Trophoblast cell (in vitro differentiated cells and primary cell): ENCODE data around the gene ST3GAL4.
A peak's percentile ranks its signal among the peaks of the same experiment; 100 is the strongest.

ENCODE experiments used
- DNase-seq, 2 donors: peaks; one replicate each; pipeline ENCODE4 v3.0.0-alpha.2; 2016
- H2AFZ ChIP-seq: 2 replicates; pipeline ENCODE4 v1.6.1; 2013; ENCODE audit warnings: low read length, moderate library complexity, mild to moderate bottlenecking; ENCODE audit not compliant: insufficient read depth, poor library complexity
- H2AK5ac ChIP-seq: 2 replicates; pipeline ENCODE4 v1.6.1; 2013; ENCODE audit warnings: mild to moderate bottlenecking, low read length
- H2BK120ac ChIP-seq: 2 replicates; pipeline ENCODE4 v1.6.1; 2013; ENCODE audit warnings: low read length, mild to moderate bottlenecking, moderate library complexity; ENCODE audit not compliant: insufficient read depth, poor library complexity
- H2BK12ac ChIP-seq: 2 replicates; pipeline ENCODE4 v1.6.1; 2013; ENCODE audit warnings: mild to moderate bottlenecking, low read length, moderate library complexity
- H2BK5ac ChIP-seq: 2 replicates; pipeline ENCODE4 v1.6.1; 2013; ENCODE audit warnings: low read length, low read depth, moderate library complexity, mild to moderate bottlenecking; ENCODE audit not compliant: poor library complexity
- H3K14ac ChIP-seq: 2 replicates; pipeline ENCODE4 v1.6.1; 2013; ENCODE audit warnings: mild to moderate bottlenecking, low read length
- H3K18ac ChIP-seq: 2 replicates; pipeline ENCODE4 v1.6.1; 2013; ENCODE audit warnings: mild to moderate bottlenecking, low read length
- H3K23ac ChIP-seq: 2 replicates; pipeline ENCODE4 v1.6.1; 2013; ENCODE audit warnings: low read length
- H3K27ac ChIP-seq: 2 replicates; pipeline ENCODE4 v1.5.1; 2013; ENCODE audit warnings: low read depth, mild to moderate bottlenecking, inconsistent platforms, low read length, moderate library complexity
- H3K27me3 ChIP-seq: 2 replicates; pipeline ENCODE4 v1.6.1; 2013; ENCODE audit warnings: inconsistent platforms, mild to moderate bottlenecking, low read length, moderate library complexity; ENCODE audit not compliant: insufficient read depth
- H3K36me3 ChIP-seq, 2 experiments: 1 replicate in 1 of 2; 2 replicates in 1 of 2; pipeline ENCODE4 v1.6.1; 2013; ENCODE audit warnings: low read length in 2 of 2, mild to moderate bottlenecking in 2 of 2, moderate library complexity in 1 of 2; ENCODE audit not compliant: insufficient read depth in 2 of 2, control insufficient read depth in 1 of 2
- H3K4ac ChIP-seq: 2 replicates; pipeline ENCODE4 v1.6.1; 2013; ENCODE audit warnings: low read depth, mild to moderate bottlenecking, low read length, moderate library complexity
- H3K4me1 ChIP-seq, 2 experiments: 1 replicate in 1 of 2; 2 replicates in 1 of 2; pipeline ENCODE4 v1.6.1; 2013; ENCODE audit warnings: low read length in 2 of 2, mild to moderate bottlenecking in 2 of 2, moderate library complexity in 1 of 2; ENCODE audit not compliant: insufficient read depth in 2 of 2, control insufficient read depth in 1 of 2
- H3K4me2 ChIP-seq: 2 replicates; pipeline ENCODE4 v1.6.1; 2013; ENCODE audit warnings: inconsistent platforms, mild to moderate bottlenecking, low read length, moderate library complexity
- H3K4me3 ChIP-seq: 2 replicates; pipeline ENCODE4 v1.5.1; 2013; ENCODE audit warnings: mild to moderate bottlenecking, low read depth, low read length, inconsistent platforms
- H3K79me1 ChIP-seq: one replicate; pipeline ENCODE4 v1.6.1; 2013; ENCODE audit warnings: low read length
- H3K79me2 ChIP-seq: 2 replicates; pipeline ENCODE4 v1.6.1; 2013; ENCODE audit warnings: low read length, mild to moderate bottlenecking; ENCODE audit not compliant: control insufficient read depth, insufficient read depth, poor library complexity
- H3K9ac ChIP-seq: 2 replicates; pipeline ENCODE4 v1.6.1; 2013; ENCODE audit warnings: mild to moderate bottlenecking, low read length
- H3K9me3 ChIP-seq: 2 replicates; pipeline ENCODE4 v1.6.1; 2013; ENCODE audit warnings: low read depth, mild to moderate bottlenecking, control low read depth, inconsistent platforms, low read length; ENCODE audit not compliant: insufficient read depth
- H4K12ac ChIP-seq: 2 replicates; pipeline ENCODE4 v1.6.1; 2013; ENCODE audit warnings: low read depth, mild to moderate bottlenecking, low read length, moderate library complexity
- H4K8ac ChIP-seq: 2 replicates; pipeline ENCODE4 v1.6.1; 2013; ENCODE audit warnings: low read depth, mild to moderate bottlenecking, low read length, moderate library complexity
- H4K91ac ChIP-seq: one replicate; pipeline ENCODE4 v1.6.1; 2013; ENCODE audit warnings: low read depth, mild to moderate bottlenecking, low read length, moderate library complexity
- WGBS: extraction: QIAGEN DNeasy Blood & Tissue Kit; methylation state at CpG from one replicate; pipeline ENCODE4 v1.1.7; 2013; ENCODE audit warnings: missing lambda C conversion rate; ENCODE audit not compliant: insufficient read length, insufficient coverage; ENCODE audit errors: extremely low coverage; 5-methylcytosine and 5-hydroxymethylcytosine counted together

ST3GAL4 gene

GRCh38 chr11:126335463-126335760 lies 20.1 kb upstream of the ST3GAL4 start:
- H3K79me2 ChIP-seq, result peaks cover 1% of the 10 kb centered on the region
- peak overlapping the region; percentile 37 for H3K14ac ChIP-seq
- no peak overlapping the region for H4K8ac ChIP-seq
- H3K4ac ChIP-seq, result no peak overlapping the region
- peak overlapping the region; percentile 15 for H3K27ac ChIP-seq
- H3K36me3 ChIP-seq, result peaks cover 6 to 9% of the 10 kb centered on the region in 2 experiments
- H3K4me2 ChIP-seq, result no peak overlapping the region
- no peak overlapping the region for H2AFZ ChIP-seq
- peaks cover 28 to 35% of the 10 kb centered on the region in 2 experiments for H3K4me1 ChIP-seq
- H3K4me3 ChIP-seq, result no peak overlapping the region
- H2AK5ac ChIP-seq, result no peak overlapping the region
- H3K9ac ChIP-seq, result no peak overlapping the region
- no peak overlapping the region for H4K91ac ChIP-seq
- no peak overlapping the region for H3K18ac ChIP-seq
- no peaks in the 10 kb centered on the region for H3K27me3 ChIP-seq
- H2BK120ac ChIP-seq, result no peak overlapping the region
- no peaks in the 10 kb centered on the region for H3K9me3 ChIP-seq
- WGBS, result no CpG with 5 or more reads among the region's 5 CpGs
- peaks cover 6% of the 10 kb centered on the region for H3K79me1 ChIP-seq
- peak overlapping the region; percentile 37 for H2BK12ac ChIP-seq
- no peak overlapping the region for H4K12ac ChIP-seq
- DNase-seq, result no peak
- H3K23ac ChIP-seq, result no peak overlapping the region
- H2BK5ac ChIP-seq, result peak overlapping the region; percentile 18

- Histone ChIP-seq H3K4me1 (peaks cover 29 to 35% of the 10 kb centered on the region in 2 experiments), H2AFZ (no peak overlapping the region), H2BK5ac (no peak overlapping the region), H3K79me1 (peaks cover 6% of the 10 kb centered on the region), H3K18ac (no peak overlapping the region), H3K9ac (no peak overlapping the region), H4K91ac (peak overlapping the region; percentile 11), H3K4ac (no peak overlapping the region), H3K79me2 (peaks cover 1% of the 10 kb centered on the region), H2BK120ac (no peak overlapping the region), H3K4me2 (no peak overlapping the region), H4K8ac (no peak overlapping the region), H3K4me3 (no peak overlapping the region), H3K9me3 (no peaks in the 10 kb centered on the region), H3K27me3 (no peaks in the 10 kb centered on the region), H3K27ac (peak overlapping the region; percentile 26), H2AK5ac (no peak overlapping the region), H3K23ac (no peak overlapping the region), H2BK12ac (no peak overlapping the region), H4K12ac (no peak overlapping the region), H3K14ac (no peak overlapping the region), H3K36me3 (peaks cover 4 to 9% of the 10 kb centered on the region in 2 experiments)
- WGBS, result no CpG with 5 or more reads among the region's 8 CpGs
- no peak for DNase-seq
These were observed 19.3 kb upstream of the ST3GAL4 start for GRCh38 chr11:126336138-126336541.

- Histone ChIP-seq H3K4me2 (peak overlapping the region; percentile 18), H3K18ac (peak overlapping the region; percentile 34), H2BK12ac (peak overlapping the region; percentile 73), H3K9ac (no peak overlapping the region), H3K36me3 (peaks cover 0 to 7% of the 10 kb centered on the region in 2 experiments), H3K79me2 (peaks cover 1% of the 10 kb centered on the region), H3K4me3 (peak overlapping the region; percentile 19), H3K27ac (peak overlapping the region; percentile 58), H4K91ac (peak overlapping the region; percentile 74), H3K14ac (peak overlapping the region; percentile 59), H2BK5ac (no peak overlapping the region), H3K79me1 (peaks cover 6% of the 10 kb centered on the region), H3K23ac (no peak overlapping the region), H3K9me3 (no peaks in the 10 kb centered on the region), H3K4ac (peak overlapping the region; percentile 12), H2AFZ (no peak overlapping the region), H2AK5ac (peak overlapping the region; percentile 45), H4K8ac (peak overlapping the region; percentile 31), H3K4me1 (peaks cover 34 to 39% of the 10 kb centered on the region in 2 experiments), H3K27me3 (no peaks in the 10 kb centered on the region), H4K12ac (peak overlapping the region; percentile 9), H2BK120ac (peak overlapping the region; percentile 27)
- WGBS, result no CpG with 5 or more reads among the region's 9 CpGs
- no peak for DNase-seq
These were observed 18.8 kb upstream of the ST3GAL4 start for GRCh38 chr11:126336671-126337101.

DNA sequence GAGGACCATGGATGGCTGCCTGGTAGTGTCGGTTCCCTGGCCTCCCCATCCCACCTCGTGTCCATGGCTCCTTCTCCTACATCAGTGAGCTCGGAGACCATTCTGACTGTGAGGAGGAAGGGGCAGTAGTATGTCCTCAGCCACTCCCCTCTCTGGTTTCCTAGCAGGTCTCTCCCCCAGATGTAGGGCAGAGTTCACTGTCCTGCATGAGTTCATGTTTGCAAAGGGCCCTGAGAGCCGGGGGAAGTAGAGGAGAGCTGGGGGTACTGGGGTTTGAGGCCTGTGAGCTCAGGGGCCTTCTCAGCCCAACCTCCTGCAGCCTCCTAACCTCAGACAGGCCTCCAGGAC lies 18.4 kb upstream of the ST3GAL4 start:
- Histone ChIP-seq H2BK12ac (peak overlapping the region; percentile 73), H3K36me3 (peaks cover 0 to 4% of the 10 kb centered on the region in 2 experiments), H2AFZ (no peak overlapping the region), H3K79me2 (peaks cover 1% of the 10 kb centered on the region), H3K9me3 (no peaks in the 10 kb centered on the region), H4K12ac (peak overlapping the region; percentile 9), H3K23ac (no peak overlapping the region), H3K9ac (no peak overlapping the region), H3K4ac (no peak overlapping the region), H3K27ac (peak overlapping the region; percentile 58), H2AK5ac (peak overlapping the region; percentile 45), H3K4me2 (peak overlapping the region; percentile 18), H3K79me1 (peaks cover 6% of the 10 kb centered on the region), H3K18ac (peak overlapping the region; percentile 34), H4K91ac (peak overlapping the region; percentile 74), H3K14ac (peak overlapping the region; percentile 59), H4K8ac (peak overlapping the region; percentile 31), H3K4me3 (peak overlapping the region; percentile 19), H3K27me3 (no peaks in the 10 kb centered on the region), H3K4me1 (peaks cover 38 to 43% of the 10 kb centered on the region in 2 experiments), H2BK120ac (peak overlapping the region; percentile 27), H2BK5ac (peak overlapping the region; percentile 7)
- WGBS, result no CpG with 5 or more reads among the region's 4 CpGs
- no peak for DNase-seq
